H9 (cell line): ENCODE results near the gene ABCA13. TPM values are rescaled to one million over a fixed set of nuclear protein-coding genes. Genes with fewer than 3 reads are reported as not detected.

ENCODE experiments used
- DNase-seq: peaks from one replicate; pipeline ENCODE4 v3.0.0-alpha.2; 2017
- H2AFZ ChIP-seq: one replicate; pipeline ENCODE4 v1.6.1; 2013; ENCODE audit warnings: mild to moderate bottlenecking, low read length, control low read depth, moderate library complexity
- H2AK5ac ChIP-seq: 2 replicates; pipeline ENCODE4 v1.6.1; 2013; ENCODE audit warnings: low read length, control low read depth, mixed read lengths; ENCODE audit not compliant: insufficient read length
- H2BK120ac ChIP-seq: one replicate; pipeline ENCODE4 v1.6.1; 2013; ENCODE audit warnings: low read depth, mild to moderate bottlenecking, low read length, control low read depth, inconsistent platforms; ENCODE audit not compliant: poor library complexity, severe bottlenecking
- H2BK12ac ChIP-seq: 2 replicates; pipeline ENCODE4 v1.6.1; 2013; ENCODE audit warnings: low read length, control low read depth, mixed read lengths, low read depth; ENCODE audit not compliant: insufficient read length
- H2BK15ac ChIP-seq: 2 replicates; pipeline ENCODE4 v1.6.1; 2013; ENCODE audit warnings: low read depth, low read length, control low read depth
- H2BK20ac ChIP-seq: one replicate; pipeline ENCODE4 v1.6.1; 2013; ENCODE audit warnings: low read depth, mild to moderate bottlenecking, low read length, control low read depth, inconsistent platforms; ENCODE audit not compliant: poor library complexity, severe bottlenecking
- H2BK5ac ChIP-seq: 2 replicates; pipeline ENCODE4 v1.6.1; 2013; ENCODE audit warnings: low read length, control low read depth, mixed read lengths; ENCODE audit not compliant: insufficient read length
- H3K14ac ChIP-seq: 2 replicates; pipeline ENCODE4 v1.6.1; 2013; ENCODE audit warnings: low read length, control low read depth; ENCODE audit not compliant: insufficient read depth
- H3K18ac ChIP-seq: 2 replicates; pipeline ENCODE4 v1.6.1; 2013; ENCODE audit warnings: low read depth, mild to moderate bottlenecking, mixed read lengths, low read length, control low read depth; ENCODE audit not compliant: insufficient read length
- H3K23ac ChIP-seq: 2 replicates; pipeline ENCODE4 v1.6.1; 2013; ENCODE audit warnings: low read length, control low read depth, mixed read lengths, low read depth; ENCODE audit not compliant: insufficient read length
- H3K23me2 ChIP-seq: 2 replicates; pipeline ENCODE4 v1.6.1; 2013; ENCODE audit warnings: low read depth, mild to moderate bottlenecking, mixed read lengths, low read length, control low read depth; ENCODE audit not compliant: insufficient read length, poor library complexity, severe bottlenecking
- H3K27ac ChIP-seq: 2 replicates; pipeline ENCODE4 v1.5.1; 2013; ENCODE audit warnings: low read length, control low read depth, mixed read lengths, low read depth; ENCODE audit not compliant: insufficient read length
- H3K27me3 ChIP-seq: 2 replicates; pipeline ENCODE4 v1.6.1; 2013; ENCODE audit warnings: low read length, control low read depth, inconsistent platforms; ENCODE audit not compliant: insufficient read depth
- H3K4ac ChIP-seq: 2 replicates; pipeline ENCODE4 v1.6.1; 2013; ENCODE audit warnings: low read depth, mild to moderate bottlenecking, control low read depth, inconsistent platforms, low read length, moderate library complexity
- H3K4me1 ChIP-seq: 2 replicates; pipeline ENCODE4 v1.6.1; 2013; ENCODE audit warnings: low read length, control low read depth, inconsistent platforms; ENCODE audit not compliant: insufficient read depth
- H3K4me2 ChIP-seq: 2 replicates; pipeline ENCODE4 v1.6.1; 2013; ENCODE audit warnings: low read length, control low read depth, mixed read lengths; ENCODE audit not compliant: insufficient read length, insufficient read depth
- H3K56ac ChIP-seq: 2 replicates; pipeline ENCODE4 v1.6.1; 2013; ENCODE audit warnings: low read depth, mild to moderate bottlenecking, mixed read lengths, low read length, control low read depth; ENCODE audit not compliant: insufficient read length
- H3K79me1 ChIP-seq: 2 replicates; pipeline ENCODE4 v1.6.1; 2013; ENCODE audit warnings: low read depth, mild to moderate bottlenecking, moderate library complexity, low read length, control low read depth, inconsistent platforms; ENCODE audit not compliant: insufficient read depth, poor library complexity, severe bottlenecking
- H3K79me2 ChIP-seq: 2 replicates; pipeline ENCODE4 v1.6.1; 2013; ENCODE audit warnings: low read length, control low read depth, inconsistent platforms; ENCODE audit not compliant: insufficient read depth
- H3K9ac ChIP-seq: 2 replicates; pipeline ENCODE4 v1.6.1; 2013; ENCODE audit warnings: low read length, control low read depth, mixed read lengths; ENCODE audit not compliant: insufficient read length; ENCODE audit errors: extremely low read depth
- H3K9me3 ChIP-seq: one replicate; pipeline ENCODE4 v1.6.1; 2013; ENCODE audit warnings: low read depth, low read length, inconsistent platforms; ENCODE audit not compliant: control insufficient read depth
- H3T11ph ChIP-seq: one replicate; pipeline ENCODE4 v1.6.1; 2013; ENCODE audit warnings: mild to moderate bottlenecking, low read length, control low read depth, inconsistent platforms
- H4K20me1 ChIP-seq: one replicate; pipeline ENCODE4 v1.6.1; 2013; ENCODE audit not compliant: control insufficient read depth, insufficient read length, insufficient read depth
- H4K5ac ChIP-seq: 2 replicates; pipeline ENCODE4 v1.6.1; 2013; ENCODE audit warnings: low read depth, mild to moderate bottlenecking, mixed read lengths, low read length, control low read depth; ENCODE audit not compliant: insufficient read length
- H4K8ac ChIP-seq: replicated peaks from 2 replicates; pipeline ENCODE4 v1.6.1; 2013; ENCODE audit warnings: low read length, control low read depth, mixed read lengths, low read depth; ENCODE audit not compliant: insufficient read length
- H4K91ac ChIP-seq: 2 replicates; pipeline ENCODE4 v1.6.1; 2013; ENCODE audit warnings: low read depth, mild to moderate bottlenecking, moderate library complexity, mixed read lengths, low read length, control low read depth; ENCODE audit not compliant: insufficient read length
- H3K27ac Mint-ChIP-seq, 3 experiments: 2 replicates in 2 of 3; 3 replicates in 1 of 3; pipeline ENCODE4 v1.8.0; 2020 to 2021; ENCODE audit warnings: mixed read lengths in 3 of 3, mild to moderate bottlenecking in 1 of 3, moderate library complexity in 1 of 3
- H3K27me3 Mint-ChIP-seq: 2 replicates; pipeline ENCODE4 v1.8.0; 2021; ENCODE audit warnings: low read depth, mild to moderate bottlenecking, moderate library complexity, mixed read lengths
- H3K36me3 Mint-ChIP-seq, 3 experiments: 2 replicates in 2 of 3; 3 replicates in 1 of 3; pipeline ENCODE4 v1.8.0; 2020 to 2021; ENCODE audit warnings: low read depth in 3 of 3, mixed read lengths in 3 of 3; ENCODE audit not compliant: insufficient read depth in 1 of 3
- H3K4me1 Mint-ChIP-seq, 2 experiments: 2 replicates each; pipeline ENCODE4 v1.8.0; 2020; ENCODE audit warnings: mixed read lengths in 2 of 2
- H3K4me3 Mint-ChIP-seq, 2 experiments: 2 replicates in 1 of 2; 3 replicates in 1 of 2; pipeline ENCODE4 v1.8.0; 2020 to 2021; ENCODE audit warnings: mild to moderate bottlenecking in 2 of 2, mixed read lengths in 2 of 2, moderate library complexity in 1 of 2
- H3K9me3 Mint-ChIP-seq, 2 experiments: 2 replicates in 1 of 2; 3 replicates in 1 of 2; pipeline ENCODE4 v1.8.0; 2020; ENCODE audit warnings: mild to moderate bottlenecking in 2 of 2, mixed read lengths in 2 of 2, moderate library complexity in 1 of 2
- WGBS: extraction: QIAGEN DNeasy Blood & Tissue Kit; methylation state at CpG from one replicate; pipeline ENCODE4 v1.1.7; 2013; ENCODE audit warnings: missing lambda C conversion rate, low lambda C conversion rate, mixed read lengths; ENCODE audit not compliant: insufficient read length; ENCODE audit errors: extremely low coverage; 5-methylcytosine and 5-hydroxymethylcytosine counted together
- total RNA-seq: library from RNA; stranded (reverse); gene quantifications from 2 replicates; pipeline ENCODE4 v1.2.1, GENCODE V29; 2021
- TF ChIP-seq, protein P1 (sequence below): fragments of 200-600 bp; sonication (generic); conservative IDR thresholded peaks from 3 replicates; pipeline ENCODE4 v1.8.0; 2021; ENCODE audit warnings: antibody characterized with exemption, mild to moderate bottlenecking

The ABCA13 gene
- total RNA-seq, 1 experiment from 2014 or later, result 0.11 TPM

DNA sequence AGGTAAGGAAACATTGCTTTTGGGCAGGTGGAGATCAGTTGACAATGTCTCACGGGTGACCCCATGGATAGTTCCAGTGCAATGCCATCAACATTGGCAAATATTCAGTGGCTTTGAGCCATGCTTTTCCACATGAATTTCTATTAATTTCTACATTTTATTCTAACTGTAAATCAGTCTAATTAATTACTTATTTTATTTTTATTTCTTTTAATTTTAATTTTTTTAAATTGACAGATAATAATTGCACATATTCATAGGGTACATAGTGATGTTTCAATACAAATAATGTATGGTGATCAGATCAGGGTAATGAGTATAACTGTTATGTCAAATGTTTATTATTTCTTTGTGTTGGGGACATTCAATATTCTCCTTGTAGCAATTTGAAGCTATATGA, 3.8 kb downstream of the ABCA13 start:
- Histone ChIP-seq H4K20me1 (no peaks in the 10 kb centered on the region), H3K9me3 (no peaks in the 10 kb centered on the region), H3K79me1 (no peaks in the 10 kb centered on the region), H3K4ac (no peak overlapping the region), H3K4me1 (no peaks in the 10 kb centered on the region), H3K56ac (no peak overlapping the region), H3K79me2 (no peaks in the 10 kb centered on the region), H3K4me2 (no peak overlapping the region), H4K91ac (no peak overlapping the region), H2BK120ac (no peak overlapping the region), H3K18ac (no peak overlapping the region), H3K23ac (no peak overlapping the region), H2BK5ac (no peak overlapping the region), H4K5ac (no peak overlapping the region), H3K14ac (no peak overlapping the region), H4K8ac (no peak overlapping the region), H2BK15ac (no peak overlapping the region), H3T11ph (no peak overlapping the region), H2AFZ (no peak overlapping the region), H3K23me2 (no peaks in the 10 kb centered on the region), H2BK12ac (no peak overlapping the region), H2AK5ac (no peak overlapping the region), H2BK20ac (no peak overlapping the region), H3K9ac (no peak overlapping the region), H3K27ac (no peak overlapping the region), H3K27me3 (no peaks in the 10 kb centered on the region; the same call in 1 of the 2 replicates)
- Mint-ChIP-seq H3K27me3 (peaks cover 11% of the 10 kb centered on the region), H3K27ac (no peak overlapping the region), H3K4me3 (no peak overlapping the region), H3K36me3 (no peaks in the 10 kb centered on the region), H3K9me3 (no peaks in the 10 kb centered on the region), H3K4me1 (peaks cover 29 to 30% of the 10 kb centered on the region in 2 experiments)
- DNase-seq, result no peak
- no CpG with 5 or more reads among the region's 1 CpG for WGBS
- TF ChIP-seq, protein P1, sequence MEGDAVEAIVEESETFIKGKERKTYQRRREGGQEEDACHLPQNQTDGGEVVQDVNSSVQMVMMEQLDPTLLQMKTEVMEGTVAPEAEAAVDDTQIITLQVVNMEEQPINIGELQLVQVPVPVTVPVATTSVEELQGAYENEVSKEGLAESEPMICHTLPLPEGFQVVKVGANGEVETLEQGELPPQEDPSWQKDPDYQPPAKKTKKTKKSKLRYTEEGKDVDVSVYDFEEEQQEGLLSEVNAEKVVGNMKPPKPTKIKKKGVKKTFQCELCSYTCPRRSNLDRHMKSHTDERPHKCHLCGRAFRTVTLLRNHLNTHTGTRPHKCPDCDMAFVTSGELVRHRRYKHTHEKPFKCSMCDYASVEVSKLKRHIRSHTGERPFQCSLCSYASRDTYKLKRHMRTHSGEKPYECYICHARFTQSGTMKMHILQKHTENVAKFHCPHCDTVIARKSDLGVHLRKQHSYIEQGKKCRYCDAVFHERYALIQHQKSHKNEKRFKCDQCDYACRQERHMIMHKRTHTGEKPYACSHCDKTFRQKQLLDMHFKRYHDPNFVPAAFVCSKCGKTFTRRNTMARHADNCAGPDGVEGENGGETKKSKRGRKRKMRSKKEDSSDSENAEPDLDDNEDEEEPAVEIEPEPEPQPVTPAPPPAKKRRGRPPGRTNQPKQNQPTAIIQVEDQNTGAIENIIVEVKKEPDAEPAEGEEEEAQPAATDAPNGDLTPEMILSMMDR, result no peak
